Smooth muscle cell (in vitro differentiated cells): ENCODE data around the gene PSMD14. TPM values are rescaled to one million over a fixed set of nuclear protein-coding genes. Genes with fewer than 3 reads are reported as not detected.

Source experiments
- DNase-seq: peaks from one replicate; lab custom pipeline; 2025; ENCODE audit not compliant: unreplicated experiment; lab: John Stamatoyannopoulos, UW
- H2AFZ ChIP-seq: fragments of 200-600 bp; sonication (generic); 2 replicates; pipeline ENCODE4 v1.6.0; 2016; ENCODE audit warnings: antibody characterized with exemption, low read depth, mild to moderate bottlenecking
- H3F3A ChIP-seq: fragments of 200-600 bp; sonication (generic); 2 replicates; pipeline ENCODE4 v1.6.0; 2017; ENCODE audit warnings: antibody characterized with exemption, low read depth
- H3K27ac ChIP-seq: fragments of 200-600 bp; sonication (generic); 2 replicates; pipeline ENCODE4 v1.5.1; 2016; ENCODE audit warnings: low read depth, mild to moderate bottlenecking
- H3K27me3 ChIP-seq: fragments of 200-600 bp; sonication (generic); 2 replicates; pipeline ENCODE4 v1.6.1; 2016; ENCODE audit warnings: low read depth, mild to moderate bottlenecking
- H3K36me3 ChIP-seq: fragments of 200-600 bp; sonication (generic); 2 replicates; pipeline ENCODE4 v1.5.1; 2016; ENCODE audit warnings: low read depth
- H3K4me1 ChIP-seq: fragments of 200-600 bp; sonication (generic); 2 replicates; pipeline ENCODE4 v1.5.1; 2016; ENCODE audit warnings: low read depth
- H3K4me2 ChIP-seq: fragments of 200-600 bp; sonication (generic); 2 replicates; pipeline ENCODE4 v1.6.0; 2016; ENCODE audit warnings: mild to moderate bottlenecking
- H3K4me3 ChIP-seq: fragments of 200-600 bp; sonication (generic); 2 replicates; pipeline ENCODE4 v1.5.1; 2016; ENCODE audit warnings: mild to moderate bottlenecking
- H3K79me2 ChIP-seq: fragments of 200-600 bp; sonication (generic); 2 replicates; pipeline ENCODE4 v1.6.0; 2016; ENCODE audit warnings: low read depth, mild to moderate bottlenecking
- H3K9ac ChIP-seq: fragments of 200-600 bp; sonication (generic); 2 replicates; pipeline ENCODE4 v1.6.0; 2016; ENCODE audit warnings: low read depth
- H3K9me3 ChIP-seq: fragments of 200-600 bp; sonication (generic); replicated peaks from 2 replicates; pipeline ENCODE4 v1.5.1; 2016; ENCODE audit warnings: low read depth
- H4K20me1 ChIP-seq: fragments of 200-600 bp; sonication (generic); 2 replicates; pipeline ENCODE4 v1.6.0; 2016; ENCODE audit warnings: low read depth
- CTCF ChIP-seq: fragments of 200-600 bp; sonication (generic); IDR thresholded peaks from 2 replicates; pipeline ENCODE4 v1.5.1; 2017; ENCODE audit warnings: borderline replicate concordance, mild to moderate bottlenecking, antibody characterized with exemption; ENCODE audit not compliant: insufficient read depth, poor library complexity, severe bottlenecking
- WGBS: methylation state at CpG from one replicate; pipeline ENCODE4 v1.1.7; 2016; ENCODE audit warnings: low lambda C conversion rate; 5-methylcytosine and 5-hydroxymethylcytosine counted together
- polyA plus RNA-seq: library from polyadenylated mRNA; unstranded; fragments of >200 nt; fragmentation: Nextera tagmentation; extraction: Ambion mirVana; gene quantifications from 2 replicates; pipeline ENCODE4 v1.2.1, GENCODE V29; 2016
- total RNA-seq: library from RNA; depleted of rRNA; stranded (reverse); fragments of >200 nt; gene quantifications from 2 replicates; pipeline ENCODE4 v1.2.3, GENCODE V29; 2014

PSMD14 gene
- total and polyA plus RNA-seq, 2 experiments from 2014 or later = 69.4 to 123 TPM

- Histone ChIP-seq H3K9ac (no peak overlapping the region), H2AFZ (no peak overlapping the region), H3F3A (no peaks in the 10 kb centered on the region), H3K4me2 (no peak overlapping the region), H3K9me3 (no peaks in the 10 kb centered on the region), H3K4me3 (no peak overlapping the region), H3K27me3 (no peaks in the 10 kb centered on the region), H3K4me1 (no peaks in the 10 kb centered on the region), H3K36me3 (peaks cover 12% of the 10 kb centered on the region), H3K27ac (no peak overlapping the region), H3K79me2 (peaks cover 71% of the 10 kb centered on the region), H4K20me1 (peaks cover 62% of the 10 kb centered on the region)
- WGBS = 96% methylated on average over 2 of the region's 2 CpGs
- no peak for TF ChIP-seq CTCF
- no peak for DNase-seq
These were observed 36.5 kb downstream of the PSMD14 start for GRCh38 chr2:161344692-161345091.

DNA sequence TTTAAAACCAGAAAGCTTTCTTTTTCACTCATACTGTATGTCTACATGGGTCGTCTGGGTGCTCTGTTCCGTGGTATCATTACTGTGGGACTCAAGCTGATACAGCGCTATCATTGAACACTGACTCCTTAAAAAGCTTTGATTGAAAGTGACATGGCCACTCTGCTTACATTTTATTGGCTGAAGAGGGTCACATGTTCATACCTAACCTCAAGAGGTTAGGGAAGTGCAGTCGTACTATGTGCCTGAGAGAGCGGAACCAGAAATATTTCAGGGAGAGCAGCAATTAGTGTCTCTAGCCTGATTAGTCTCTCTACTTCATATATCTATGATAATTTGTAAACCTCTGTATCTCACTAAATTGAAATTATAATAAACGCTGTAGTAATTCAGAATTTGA, 43.5 kb downstream of the PSMD14 start:
- no peak for TF ChIP-seq CTCF
- no peaks in the 10 kb centered on the region for H3K9me3 ChIP-seq
- no peaks in the 10 kb centered on the region for H3F3A ChIP-seq
- 86% methylated on average over 6 of the region's 6 CpGs for WGBS
- H4K20me1 ChIP-seq = peaks cover 96% of the 10 kb centered on the region
- H3K27ac ChIP-seq = no peak overlapping the region
- no peaks in the 10 kb centered on the region for H3K36me3 ChIP-seq
- no peak overlapping the region for H3K4me3 ChIP-seq
- peaks cover 8% of the 10 kb centered on the region for H3K4me1 ChIP-seq
- no peak overlapping the region for H2AFZ ChIP-seq
- no peak for DNase-seq
- H3K4me2 ChIP-seq = no peak overlapping the region
- H3K27me3 ChIP-seq = no peaks in the 10 kb centered on the region
- peaks cover 79% of the 10 kb centered on the region for H3K79me2 ChIP-seq
- H3K9ac ChIP-seq = no peak overlapping the region

- no peak overlapping the region for H3K4me2 ChIP-seq
- H3K36me3 ChIP-seq = no peaks in the 10 kb centered on the region
- H3K9ac ChIP-seq = no peak overlapping the region
- no peaks in the 10 kb centered on the region for H3F3A ChIP-seq
- no peak overlapping the region for H2AFZ ChIP-seq
- H3K9me3 ChIP-seq = no peaks in the 10 kb centered on the region
- H3K27me3 ChIP-seq = no peaks in the 10 kb centered on the region
- H3K27ac ChIP-seq = no peak overlapping the region
- no peak overlapping the region for H3K4me3 ChIP-seq
- H4K20me1 ChIP-seq = peaks cover 96% of the 10 kb centered on the region
- peaks cover 8% of the 10 kb centered on the region for H3K4me1 ChIP-seq
- H3K79me2 ChIP-seq = peaks cover 79% of the 10 kb centered on the region
- TF ChIP-seq CTCF = no peak
- no peak for DNase-seq
These were observed 44.5 kb downstream of the PSMD14 start for GRCh38 chr2:161352719-161353118.

DNA sequence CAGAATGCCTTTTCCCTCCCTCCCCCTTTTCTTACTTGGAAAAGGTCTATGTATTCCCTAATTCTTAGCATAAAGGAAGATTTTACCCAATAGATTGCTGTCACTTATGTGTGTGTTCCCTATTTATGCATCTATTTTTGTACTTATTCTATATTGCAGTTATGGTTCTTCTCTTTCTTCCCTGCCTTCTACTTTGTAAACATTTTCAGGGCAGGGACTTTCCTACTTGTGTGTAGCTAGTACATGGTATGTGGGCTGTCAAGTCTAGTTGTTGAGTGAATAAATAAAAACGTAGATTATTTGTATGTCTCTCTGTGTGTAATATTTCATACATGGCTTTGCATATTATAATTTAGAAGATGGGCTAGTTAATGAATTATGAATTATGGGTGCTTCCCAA, 45.3 kb downstream of the PSMD14 start:
- Histone ChIP-seq H3K79me2 (peaks cover 78% of the 10 kb centered on the region), H3K4me2 (no peak overlapping the region), H3F3A (no peaks in the 10 kb centered on the region), H3K9me3 (no peaks in the 10 kb centered on the region), H3K27me3 (no peaks in the 10 kb centered on the region), H3K9ac (no peak overlapping the region), H3K4me3 (no peak overlapping the region), H4K20me1 (peaks cover 96% of the 10 kb centered on the region), H3K4me1 (peaks cover 8% of the 10 kb centered on the region), H3K36me3 (no peaks in the 10 kb centered on the region), H2AFZ (no peak overlapping the region), H3K27ac (no peak overlapping the region)
- no peak for DNase-seq
- 77% methylated on average over 1 of the region's 1 CpG for WGBS
- no peak for TF ChIP-seq CTCF
